Measurements from ENCODE around the gene ROM1. TPM values are rescaled to one million over a fixed set of nuclear protein-coding genes. Genes with fewer than 3 reads are reported as not detected.
"Not testable (repeated sequence)": the region's sequence is repeated elsewhere in the genome, so short reads cannot be mapped to it uniquely, and the experiment has no call there.

ROM1 gene
- total RNA-seq, 1 experiment from 2014 or later, result 1.6 TPM

GRCh38 chr11:62611705-62612365, 1.2 kb upstream of the ROM1 start:
- peak; percentile 35 for DNase-seq

GRCh38 chr11:62613291-62613778, 278 bp downstream of the ROM1 start:
- no peak overlapping the region for H3K27ac Mint-ChIP-seq (ENCODE audit: unreplicated experiment)
- H3K4me1 Mint-ChIP-seq (ENCODE audit: low read depth, unreplicated experiment), result peaks cover 24% of the 10 kb centered on the region
- intact Hi-C loops (cut with micrococcal nuclease; ENCODE audit: unreplicated experiment), result no loop called here
- CTCF ChIA-PET, result interaction anchor here (0.7 to 1.1 kb wide), 2 partner anchors 12 to 22 kb away, joined by 3 read pairs; partner anchors contain the start of genes MTA2 and TUT1
- BruUV-seq (replicated peaks), result no TSS peak
- no peaks in the 10 kb centered on the region for H3K27me3 Mint-ChIP-seq (ENCODE audit: unreplicated experiment)
- no peaks in the 10 kb centered on the region for H3K9me3 Mint-ChIP-seq (ENCODE audit: low read depth, unreplicated experiment)
- peaks cover 46% of the 10 kb centered on the region for H3K36me3 Mint-ChIP-seq (ENCODE audit: insufficient read depth, unreplicated experiment)
- peak overlapping the region; percentile 83 for H3K4me3 Mint-ChIP-seq (ENCODE audit: low read depth, unreplicated experiment)
- DNase-seq, result no peak
- no peak for TF ChIP-seq CTCF (IDR thresholded peaks at IDR 0.05; ENCODE audit: unreplicated experiment)

More at GRCh38 chr11:62611705-62612365, 1.2 kb upstream of the ROM1 start:
- intact Hi-C loops (cut with micrococcal nuclease; ENCODE audit: unreplicated experiment), result no loop called here
- CTCF ChIA-PET, result interaction anchor here (0.6 to 1.4 kb wide), 9 partner anchors 9 to 1151 kb away, joined by 3 to 8 read pairs (median 4); partner anchors contain the start of genes B3GAT3, MTA2, TUT1 and ZBTB3
- Mint-ChIP-seq H3K27ac (ENCODE audit: unreplicated experiment) (peak overlapping the region; percentile 81), H3K4me3 (ENCODE audit: low read depth, unreplicated experiment) (peak overlapping the region; percentile 83), H3K36me3 (ENCODE audit: insufficient read depth, unreplicated experiment) (peaks cover 46% of the 10 kb centered on the region), H3K27me3 (ENCODE audit: unreplicated experiment) (no peaks in the 10 kb centered on the region), H3K4me1 (ENCODE audit: low read depth, unreplicated experiment) (peaks cover 24% of the 10 kb centered on the region), H3K9me3 (ENCODE audit: low read depth, unreplicated experiment) (no peaks in the 10 kb centered on the region)
- TF ChIP-seq CTCF (IDR thresholded peaks at IDR 0.05; ENCODE audit: unreplicated experiment), result no peak
- BruUV-seq (replicated peaks), result no TSS peak

- no TSS peak for BruUV-seq (replicated peaks)
Measured at GRCh38 chr11:62614275-62614674, 1.2 kb downstream of the ROM1 start.

GRCh38 chr11:62615521-62615920, 2.5 kb downstream of the ROM1 start:
- intact Hi-C loops (cut with micrococcal nuclease; ENCODE audit: unreplicated experiment), result no loop called here
- H3K36me3 Mint-ChIP-seq (ENCODE audit: insufficient read depth, unreplicated experiment), result peaks cover 46% of the 10 kb centered on the region

More at GRCh38 chr11:62614275-62614674, 1.2 kb downstream of the ROM1 start:
- intact Hi-C loops (cut with micrococcal nuclease; ENCODE audit: unreplicated experiment), result no loop called here
- Mint-ChIP-seq H3K27ac (ENCODE audit: unreplicated experiment) (peak overlapping the region; percentile 79), H3K4me3 (ENCODE audit: low read depth, unreplicated experiment) (no peak overlapping the region), H3K27me3 (ENCODE audit: unreplicated experiment) (no peaks in the 10 kb centered on the region), H3K36me3 (ENCODE audit: insufficient read depth, unreplicated experiment) (peaks cover 51% of the 10 kb centered on the region), H3K4me1 (ENCODE audit: low read depth, unreplicated experiment) (peaks cover 24% of the 10 kb centered on the region), H3K9me3 (ENCODE audit: low read depth, unreplicated experiment) (no peaks in the 10 kb centered on the region)
- peak; percentile 50 for DNase-seq
- TF ChIP-seq CTCF (IDR thresholded peaks at IDR 0.05; ENCODE audit: unreplicated experiment), result no peak
- CTCF ChIA-PET, result no interaction called here

GRCh38 chr11:62616957-62617356, 3.9 kb downstream of the ROM1 start:
- H3K27me3 Mint-ChIP-seq (ENCODE audit: unreplicated experiment); BruUV-seq (replicated peaks); intact Hi-C loops (cut with micrococcal nuclease; ENCODE audit: unreplicated experiment); CTCF ChIA-PET; DNase-seq; H3K27ac Mint-ChIP-seq (ENCODE audit: unreplicated experiment); H3K4me3 Mint-ChIP-seq (ENCODE audit: low read depth, unreplicated experiment); H3K9me3 Mint-ChIP-seq (ENCODE audit: low read depth, unreplicated experiment): not testable (repeated sequence)
- H3K4me1 Mint-ChIP-seq (ENCODE audit: low read depth, unreplicated experiment), result peaks cover 29% of the 10 kb centered on the region
- peaks cover 45% of the 10 kb centered on the region for H3K36me3 Mint-ChIP-seq (ENCODE audit: insufficient read depth, unreplicated experiment)

More at GRCh38 chr11:62615521-62615920, 2.5 kb downstream of the ROM1 start:
- Mint-ChIP-seq H3K4me1 (ENCODE audit: low read depth, unreplicated experiment) (peaks cover 25% of the 10 kb centered on the region), H3K4me3 (ENCODE audit: low read depth, unreplicated experiment) (no peak overlapping the region), H3K9me3 (ENCODE audit: low read depth, unreplicated experiment) (no peaks in the 10 kb centered on the region), H3K27me3 (ENCODE audit: unreplicated experiment) (no peaks in the 10 kb centered on the region), H3K27ac (ENCODE audit: unreplicated experiment) (no peak overlapping the region)
- TF ChIP-seq CTCF (IDR thresholded peaks at IDR 0.05; ENCODE audit: unreplicated experiment), result no peak
- CTCF ChIA-PET, result no interaction called here
- no TSS peak for BruUV-seq (replicated peaks)
- DNase-seq, result no peak

Measured in Calu3 (cell line).